ENCODE results near the gene SMIM44. TPM values are rescaled to one million over a fixed set of nuclear protein-coding genes. Genes with fewer than 3 reads are reported as not detected.

The SMIM44 gene
- total RNA-seq, 1 donor from 2014 or later = not detected

- peak; percentile 34 for TF ChIP-seq CTCF (conservative IDR thresholded peaks at IDR 0.05)
- Mint-ChIP-seq H3K9me3 (no peaks in the 10 kb centered on the region), H3K27ac (ENCODE audit: unreplicated experiment) (peak overlapping the region; percentile 13), H3K36me3 (ENCODE audit: low read depth) (peaks cover 3% of the 10 kb centered on the region), H3K4me1 (no peaks in the 10 kb centered on the region), H3K4me3 (no peak overlapping the region), H3K27me3 (ENCODE audit: low read depth) (no peaks in the 10 kb centered on the region)
- DNase-seq (ENCODE audit: low read depth, low spot score) = no peak
Measured at GRCh38 chr19:3520166-3521103, 37.2 kb upstream of the SMIM44 start.

DNA sequence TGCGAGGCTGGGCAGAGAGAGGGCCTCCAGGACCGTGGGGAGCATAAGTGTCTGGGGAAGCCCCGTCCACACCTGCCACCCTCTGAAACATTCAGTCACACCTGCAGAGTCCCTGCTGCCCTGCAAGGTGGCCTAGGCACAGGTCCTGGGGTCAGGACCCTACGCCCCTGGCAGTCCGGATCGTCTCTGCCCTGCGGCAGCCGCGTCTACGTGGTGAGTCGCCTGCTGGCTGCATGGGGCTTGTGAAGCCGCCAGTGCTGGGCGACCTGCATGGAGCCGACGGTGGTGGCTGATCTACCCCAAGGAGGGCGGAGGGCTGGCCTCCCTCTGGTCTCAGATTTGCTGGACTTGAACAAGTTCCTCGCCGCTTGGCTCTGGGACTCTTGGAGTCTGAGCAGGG, 35.9 kb upstream of the SMIM44 start:
- peaks cover 3% of the 10 kb centered on the region for H3K36me3 Mint-ChIP-seq (ENCODE audit: low read depth)
- H3K9me3 Mint-ChIP-seq = no peaks in the 10 kb centered on the region
- H3K27ac Mint-ChIP-seq (ENCODE audit: unreplicated experiment) = no peak overlapping the region
- no peak for TF ChIP-seq CTCF (conservative IDR thresholded peaks at IDR 0.05)
- no peak for DNase-seq (ENCODE audit: low read depth, low spot score)
- H3K27me3 Mint-ChIP-seq (ENCODE audit: low read depth) = no peaks in the 10 kb centered on the region
- no peaks in the 10 kb centered on the region for H3K4me1 Mint-ChIP-seq
- no peak overlapping the region for H3K4me3 Mint-ChIP-seq

- no peaks in the 10 kb centered on the region for H3K9me3 Mint-ChIP-seq
- TF ChIP-seq CTCF (conservative IDR thresholded peaks at IDR 0.05) = no peak
- DNase-seq (ENCODE audit: low read depth, low spot score) = no peak
- peaks cover 3% of the 10 kb centered on the region for H3K36me3 Mint-ChIP-seq (ENCODE audit: low read depth)
- no peaks in the 10 kb centered on the region for H3K27me3 Mint-ChIP-seq (ENCODE audit: low read depth)
- H3K4me1 Mint-ChIP-seq = no peaks in the 10 kb centered on the region
- no peak overlapping the region for H3K4me3 Mint-ChIP-seq
- no peak overlapping the region for H3K27ac Mint-ChIP-seq (ENCODE audit: unreplicated experiment)
Measured at GRCh38 chr19:3518659-3519058, 35.4 kb upstream of the SMIM44 start.

GRCh38 chr19:3518255-3518654, 35.0 kb upstream of the SMIM44 start:
- no peak overlapping the region for H3K4me3 Mint-ChIP-seq
- peaks cover 3% of the 10 kb centered on the region for H3K36me3 Mint-ChIP-seq (ENCODE audit: low read depth)

DNA sequence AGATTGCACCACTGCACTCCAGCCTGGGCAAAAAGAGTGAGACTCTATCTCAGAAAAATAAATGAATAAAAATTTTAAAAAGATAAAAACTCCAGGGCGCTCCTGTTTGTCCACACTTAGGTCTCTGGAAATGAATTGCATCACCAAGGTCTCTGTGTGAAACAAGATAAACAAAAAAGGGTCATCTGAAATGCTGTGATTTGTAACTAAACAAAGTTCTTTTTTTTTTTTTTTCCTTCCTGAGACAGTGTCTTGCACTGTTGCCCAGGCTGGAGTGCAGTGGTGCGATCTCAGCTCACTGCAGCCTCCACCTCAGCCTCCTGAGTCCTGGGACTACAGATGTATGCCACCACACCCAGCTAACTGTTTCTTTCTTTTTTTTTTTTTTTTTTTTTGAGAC, 34.4 kb upstream of the SMIM44 start:
- no peaks in the 10 kb centered on the region for H3K9me3 Mint-ChIP-seq
- DNase-seq (ENCODE audit: low read depth, low spot score) = no peak
- no peaks in the 10 kb centered on the region for H3K4me1 Mint-ChIP-seq
- no peak overlapping the region for H3K4me3 Mint-ChIP-seq
- peaks cover 3% of the 10 kb centered on the region for H3K36me3 Mint-ChIP-seq (ENCODE audit: low read depth)
- no peaks in the 10 kb centered on the region for H3K27me3 Mint-ChIP-seq (ENCODE audit: low read depth)
- TF ChIP-seq CTCF (conservative IDR thresholded peaks at IDR 0.05) = no peak
- no peak overlapping the region for H3K27ac Mint-ChIP-seq (ENCODE audit: unreplicated experiment)

More at GRCh38 chr19:3518255-3518654, 35.0 kb upstream of the SMIM44 start:
- Mint-ChIP-seq H3K9me3 (no peaks in the 10 kb centered on the region), H3K27ac (ENCODE audit: unreplicated experiment) (no peak overlapping the region), H3K27me3 (ENCODE audit: low read depth) (no peaks in the 10 kb centered on the region), H3K4me1 (no peaks in the 10 kb centered on the region)
- no peak for TF ChIP-seq CTCF (conservative IDR thresholded peaks at IDR 0.05)
- no peak for DNase-seq (ENCODE audit: low read depth, low spot score)

All from neural crest cell (in vitro differentiated cells).